Placental epithelial cell (primary cell): ENCODE results near the gene PCCB. TPM values are rescaled to one million over a fixed set of nuclear protein-coding genes. Genes with fewer than 3 reads are reported as not detected.

Source experiments
- total RNA-seq: library from RNA; depleted of rRNA; stranded (reverse); fragments of >200 nt; gene quantifications from 2 replicates; pipeline ENCODE4 v1.2.3, GENCODE V29; 2012

Gene PCCB
- 7.5 and 29.3 TPM in 2 replicates for total RNA-seq

GRCh38 chr3:136250059-136250902, at the start of gene PCCB:
PCCB (plus strand) TSS chr3:136250340; CDS start chr3:136250376, 36 bp downstream.

Other genes starting within 250 kb of the PCCB start
- gene MSL2, start 54.0 kb upstream of the PCCB start, total RNA-seq, result 19.6 and 24.4 TPM in 2 replicates